Colonic mucosa (tissue), 4 donors: Measurements from ENCODE around the gene FBXL13. TPM values are rescaled to one million over a fixed set of nuclear protein-coding genes. Genes with fewer than 3 reads are reported as not detected.

Source experiments
- DNase-seq: peaks from one replicate; pipeline ENCODE4 v3.0.0-alpha.2; 2020
- H3K27ac ChIP-seq: fragments of 200-600 bp; one replicate; pipeline ENCODE4 v1.8.0; 2021
- H3K27me3 ChIP-seq: fragments of 200-600 bp; one replicate; pipeline ENCODE4 v1.8.0; 2021
- H3K36me3 ChIP-seq: fragments of 200-600 bp; one replicate; pipeline ENCODE4 v1.8.0; 2021
- H3K4me1 ChIP-seq: fragments of 200-600 bp; one replicate; pipeline ENCODE4 v1.8.0; 2021; ENCODE audit warnings: mild to moderate bottlenecking
- H3K4me3 ChIP-seq: fragments of 200-600 bp; one replicate; pipeline ENCODE4 v1.8.0; 2021
- H3K9ac ChIP-seq, 2 donors: one replicate each; pipeline ENCODE4 v1.7.0; 2013; ENCODE audit warnings: control low read depth in 2 of 2, low read depth in 2 of 2, low read length in 2 of 2
- H3K9me3 ChIP-seq: fragments of 200-600 bp; one replicate; pipeline ENCODE4 v1.8.0; 2021
- intact Hi-C: fragments of 100-400 bp; cut with DNase I; formaldehyde crosslinking; loops from one replicate; pipeline ENCODE4 v1.14.1; 2022
- total RNA-seq, 2 donors: library from RNA; stranded (reverse); fragmentation: NEBNext Ultra II Directional in 1 of 2; extraction: Animal tissue kit (Norgen Biotek cat#: 25700) in 1 of 2; gene quantifications; one replicate each; pipeline ENCODE4 v1.2.1, GENCODE V29; 2021
- TF ChIP-seq, protein P1 (sequence below): fragments of 200-600 bp; IDR thresholded peaks from one replicate; pipeline ENCODE4 v1.8.0; 2022; ENCODE audit warnings: antibody characterized with exemption, mild to moderate bottlenecking
- donor health status: healthy.
- donor health status: DM: no; HTN: no; CAD: no.
- donor health status: DM: no; HTN: no; CAD: no.

Gene FBXL13
- total RNA-seq, 2 donors from 2014 or later, result 0.17 to 0.64 TPM

DNA sequence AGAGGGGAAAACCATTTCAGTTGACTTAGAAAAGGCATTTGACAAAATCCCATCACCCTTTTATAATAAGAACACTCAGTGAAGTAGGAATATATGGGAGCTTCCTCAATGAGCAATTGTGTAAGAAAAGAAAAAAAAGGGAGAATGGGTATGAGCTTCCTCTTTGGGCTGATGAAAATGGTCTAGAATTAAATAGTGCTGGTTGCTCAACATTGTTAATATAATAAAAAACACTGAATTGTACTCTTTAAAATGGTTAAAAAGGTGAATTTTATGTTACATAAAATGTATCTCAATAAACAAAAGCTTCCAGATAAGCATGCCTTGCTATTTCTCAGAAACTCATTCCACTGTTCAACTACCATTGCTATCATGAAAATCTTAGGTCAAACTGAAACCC is 121.2 kb downstream of the FBXL13 start:
- DNase-seq, result no peak
- Histone ChIP-seq H3K36me3 (no peaks in the 10 kb centered on the region), H3K4me3 (no peak overlapping the region), H3K4me1 (no peaks in the 10 kb centered on the region), H3K9ac (no peak overlapping the region), H3K27me3 (no peaks in the 10 kb centered on the region), H3K9me3 (no peaks in the 10 kb centered on the region), H3K27ac (no peak overlapping the region)
- intact Hi-C loops, result no loop called here
- TF ChIP-seq, protein P1, sequence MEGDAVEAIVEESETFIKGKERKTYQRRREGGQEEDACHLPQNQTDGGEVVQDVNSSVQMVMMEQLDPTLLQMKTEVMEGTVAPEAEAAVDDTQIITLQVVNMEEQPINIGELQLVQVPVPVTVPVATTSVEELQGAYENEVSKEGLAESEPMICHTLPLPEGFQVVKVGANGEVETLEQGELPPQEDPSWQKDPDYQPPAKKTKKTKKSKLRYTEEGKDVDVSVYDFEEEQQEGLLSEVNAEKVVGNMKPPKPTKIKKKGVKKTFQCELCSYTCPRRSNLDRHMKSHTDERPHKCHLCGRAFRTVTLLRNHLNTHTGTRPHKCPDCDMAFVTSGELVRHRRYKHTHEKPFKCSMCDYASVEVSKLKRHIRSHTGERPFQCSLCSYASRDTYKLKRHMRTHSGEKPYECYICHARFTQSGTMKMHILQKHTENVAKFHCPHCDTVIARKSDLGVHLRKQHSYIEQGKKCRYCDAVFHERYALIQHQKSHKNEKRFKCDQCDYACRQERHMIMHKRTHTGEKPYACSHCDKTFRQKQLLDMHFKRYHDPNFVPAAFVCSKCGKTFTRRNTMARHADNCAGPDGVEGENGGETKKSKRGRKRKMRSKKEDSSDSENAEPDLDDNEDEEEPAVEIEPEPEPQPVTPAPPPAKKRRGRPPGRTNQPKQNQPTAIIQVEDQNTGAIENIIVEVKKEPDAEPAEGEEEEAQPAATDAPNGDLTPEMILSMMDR, result no peak

DNA sequence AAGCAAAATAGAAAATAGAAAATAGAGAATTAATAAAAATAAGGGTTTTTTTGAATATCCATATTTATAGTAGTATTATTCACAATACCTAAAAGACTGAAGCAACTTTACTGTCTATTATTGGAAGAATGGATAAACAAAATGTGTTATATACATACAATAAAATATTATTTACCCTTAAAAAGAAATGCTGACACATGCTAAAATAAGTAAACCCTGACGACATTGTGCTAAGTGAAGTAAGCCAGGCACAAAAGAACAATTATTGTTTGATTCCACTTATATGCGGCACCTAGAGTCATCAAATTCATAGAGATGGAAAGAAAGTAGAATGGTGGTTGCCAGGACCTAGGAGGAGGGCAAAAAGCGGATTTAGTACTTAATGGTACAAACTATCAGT is 122.8 kb downstream of the FBXL13 start:
- no peaks in the 10 kb centered on the region for H3K27me3 ChIP-seq

DNA sequence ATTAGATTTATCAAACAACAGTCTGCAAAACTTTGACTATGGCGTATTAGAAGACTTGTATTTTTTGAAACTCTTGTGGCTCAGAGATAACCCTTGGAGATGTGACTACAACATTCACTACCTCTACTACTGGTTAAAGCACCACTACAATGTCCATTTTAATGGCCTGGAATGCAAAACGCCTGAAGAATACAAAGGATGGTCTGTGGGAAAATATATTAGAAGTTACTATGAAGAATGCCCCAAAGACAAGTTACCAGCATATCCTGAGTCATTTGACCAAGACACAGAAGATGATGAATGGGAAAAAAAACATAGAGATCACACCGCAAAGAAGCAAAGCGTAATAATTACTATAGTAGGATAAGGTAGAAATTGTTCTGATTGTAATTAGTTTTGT is 130.4 kb downstream of the FBXL13 start:
- H3K36me3 ChIP-seq, result no peaks in the 10 kb centered on the region
- no peaks in the 10 kb centered on the region for H3K9me3 ChIP-seq
- H3K27ac ChIP-seq, result no peak overlapping the region
- no peaks in the 10 kb centered on the region for H3K4me1 ChIP-seq
- intact Hi-C loops, result no loop called here
- no peaks in the 10 kb centered on the region for H3K27me3 ChIP-seq
- TF ChIP-seq, protein P1, result no peak
- DNase-seq, result no peak
- H3K9ac ChIP-seq, result no peak overlapping the region
- H3K4me3 ChIP-seq, result no peak overlapping the region

More for the DNA sequence above, 122.8 kb downstream of the FBXL13 start:
- no peak for DNase-seq
- H3K9me3 ChIP-seq, result no peaks in the 10 kb centered on the region
- no peaks in the 10 kb centered on the region for H3K36me3 ChIP-seq
- no peak overlapping the region for H3K9ac ChIP-seq
- H3K4me1 ChIP-seq, result no peaks in the 10 kb centered on the region
- H3K4me3 ChIP-seq, result no peak overlapping the region
- intact Hi-C loops, result no loop called here
- no peak overlapping the region for H3K27ac ChIP-seq
- TF ChIP-seq, protein P1, result no peak

DNA sequence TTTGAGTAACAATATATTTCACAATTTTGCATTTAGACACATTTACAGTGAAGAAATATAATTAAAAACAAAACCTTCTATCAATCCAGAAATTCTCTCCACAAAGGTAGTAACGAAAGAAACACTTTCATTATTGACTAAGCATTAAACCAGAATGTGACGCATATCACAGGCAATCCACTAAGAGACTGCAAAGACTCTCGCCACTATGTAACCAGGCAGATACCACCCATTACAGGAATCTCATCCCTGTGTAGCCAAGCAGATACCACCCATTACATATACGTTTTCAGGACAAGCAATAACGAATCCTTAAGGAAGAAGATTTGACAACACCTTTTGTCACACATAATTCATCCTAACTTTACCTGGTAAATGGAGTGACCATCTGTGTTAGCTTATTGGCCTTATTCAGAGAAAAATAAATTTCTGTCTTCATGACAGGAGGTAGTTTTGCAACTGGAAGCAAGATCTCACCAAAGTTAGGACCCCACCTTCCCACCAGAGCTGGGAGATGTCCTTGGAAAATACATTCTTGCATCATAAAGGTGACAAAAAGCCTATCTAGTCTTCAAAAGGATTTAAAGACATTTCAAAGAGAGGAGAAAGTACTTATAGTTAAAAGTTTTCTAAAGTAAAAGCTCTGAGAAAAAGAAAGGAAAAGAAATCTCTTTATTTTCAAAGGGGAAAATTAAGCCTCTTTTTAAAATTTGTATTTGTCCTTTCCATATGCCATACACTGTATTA is 131.0 kb downstream of the FBXL13 start:
- H3K9ac ChIP-seq, result no peak overlapping the region
- no peak overlapping the region for H3K27ac ChIP-seq
- H3K36me3 ChIP-seq, result no peaks in the 10 kb centered on the region
- DNase-seq, result no peak
- no peak overlapping the region for H3K4me3 ChIP-seq
- no peaks in the 10 kb centered on the region for H3K27me3 ChIP-seq
- H3K4me1 ChIP-seq, result no peaks in the 10 kb centered on the region
- no peaks in the 10 kb centered on the region for H3K9me3 ChIP-seq
- TF ChIP-seq, protein P1, result no peak
- intact Hi-C loops, result no loop called here

DNA sequence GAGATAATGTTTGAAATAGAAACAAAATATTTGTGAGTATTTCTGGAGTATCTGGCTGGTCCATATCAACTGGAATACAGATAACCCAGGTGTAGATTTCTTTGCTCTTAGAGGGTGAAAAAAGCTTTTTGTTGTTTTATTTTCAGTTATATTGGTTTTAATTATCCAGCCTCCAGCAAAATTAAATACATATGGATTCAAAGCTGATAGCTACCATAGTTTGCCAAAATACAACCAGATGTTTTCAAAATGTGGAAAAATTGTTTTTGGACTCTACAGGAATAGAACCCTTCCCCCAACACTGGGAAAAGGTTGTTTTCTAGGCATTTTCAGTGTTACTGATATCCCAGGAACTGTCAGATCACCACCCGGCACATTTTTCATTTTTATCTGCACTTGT is 131.7 kb downstream of the FBXL13 start:
- no peak overlapping the region for H3K9ac ChIP-seq
- H3K27me3 ChIP-seq, result no peaks in the 10 kb centered on the region
- no peak overlapping the region for H3K27ac ChIP-seq
- H3K9me3 ChIP-seq, result no peaks in the 10 kb centered on the region
- H3K4me1 ChIP-seq, result no peaks in the 10 kb centered on the region
- no peak overlapping the region for H3K4me3 ChIP-seq
- no peaks in the 10 kb centered on the region for H3K36me3 ChIP-seq
- no peak for DNase-seq
- TF ChIP-seq, protein P1, result no peak
- intact Hi-C loops, result no loop called here
